OCI-LY7 (cell line): Measurements from ENCODE around the gene B3GALT6. TPM values are rescaled to one million over a fixed set of nuclear protein-coding genes. Genes with fewer than 3 reads are reported as not detected.

ENCODE experiments used
- BruUV-seq: library from RNA; stranded (reverse); fragments of 400-500 nt; replicated peaks from 2 replicates; lab custom pipeline; 2021; lab: Mats Ljungman, UMichigan
- CTCF ChIA-PET: fragments of 300-600 bp; sonication (Branson Sonifier 250); formaldehyde crosslinking; loops from one replicate; lab custom pipeline; 2022; ENCODE audit warnings: antibody characterized with exemption; ENCODE audit not compliant: unreplicated experiment; lab: Charles Lee
- POLR2A ChIA-PET: fragments of 300-600 bp; sonication (Branson Sonifier 250); formaldehyde crosslinking; loops from one replicate; lab custom pipeline; 2022; ENCODE audit warnings: antibody characterized with exemption; lab: Charles Lee
- DNase-seq: peaks from one replicate; pipeline ENCODE4 v3.0.0-alpha.2; 2015; ENCODE audit warnings: low spot score
- H2AFZ ChIP-seq: fragments of 200-600 bp; sonication (generic), shearing (Covaris generic); 2 replicates; pipeline ENCODE4 v1.6.1; 2014; ENCODE audit warnings: mild to moderate bottlenecking, antibody characterized with exemption, low read length, moderate library complexity
- H3K27ac ChIP-seq: fragments of 200-600 bp; sonication (generic); 2 replicates; pipeline ENCODE4 v1.5.1; 2014; ENCODE audit warnings: mixed run types, low read depth, mild to moderate bottlenecking, moderate library complexity, low read length, inconsistent platforms; ENCODE audit not compliant: poor library complexity, severe bottlenecking
- H3K36me3 ChIP-seq: fragments of 200-600 bp; sonication (generic); 2 replicates; pipeline ENCODE4 v1.6.1; 2014; ENCODE audit warnings: mild to moderate bottlenecking, antibody characterized with exemption, low read length, moderate library complexity, mixed read lengths; ENCODE audit not compliant: insufficient read depth
- H3K4me1 ChIP-seq: fragments of 200-600 bp; sonication (generic); 2 replicates; pipeline ENCODE4 v1.5.1; 2014; ENCODE audit warnings: mild to moderate bottlenecking, low read length; ENCODE audit not compliant: insufficient read depth, poor library complexity, severe bottlenecking
- H3K4me2 ChIP-seq: fragments of 200-600 bp; sonication (generic); 2 replicates; pipeline ENCODE4 v1.6.1; 2014; ENCODE audit warnings: mild to moderate bottlenecking, low read length
- H3K4me3 ChIP-seq: fragments of 200-600 bp; sonication (generic); 2 replicates; pipeline ENCODE4 v1.5.1; 2014; ENCODE audit warnings: mild to moderate bottlenecking, low read depth, low read length; ENCODE audit not compliant: poor library complexity, severe bottlenecking
- H3K79me2 ChIP-seq: fragments of 200-600 bp; sonication (generic); 2 replicates; pipeline ENCODE4 v1.6.1; 2016; ENCODE audit warnings: low read depth, mild to moderate bottlenecking, low read length, moderate library complexity, mixed read lengths; ENCODE audit not compliant: insufficient read depth
- H3K9me2 ChIP-seq: fragments of 200-600 bp; sonication (generic); 2 replicates; pipeline ENCODE4 v1.6.1; 2016; ENCODE audit warnings: mild to moderate bottlenecking, low read length, mixed read lengths; ENCODE audit not compliant: insufficient read depth
- H3K9me3 ChIP-seq: fragments of 200-600 bp; sonication (generic); 2 replicates; pipeline ENCODE4 v1.6.1; 2014; ENCODE audit warnings: mild to moderate bottlenecking, mixed run types, low read length, mixed read lengths
- H4K20me1 ChIP-seq: fragments of 200-600 bp; sonication (generic); 2 replicates; pipeline ENCODE4 v1.6.1; 2014; ENCODE audit warnings: mild to moderate bottlenecking, antibody characterized with exemption, low read length, moderate library complexity, mixed read lengths; ENCODE audit not compliant: insufficient read depth
- CTCF ChIP-seq: fragments of 200-600 bp; sonication (generic); conservative IDR thresholded peaks from 2 replicates; pipeline ENCODE4 v1.5.1; 2014; ENCODE audit warnings: mild to moderate bottlenecking, antibody characterized with exemption, low read length, moderate library complexity, mixed read lengths
- EZH2phosphoT487 ChIP-seq: fragments of 200-600 bp; sonication (generic); IDR thresholded peaks from 2 replicates; pipeline ENCODE4 v1.6.1; 2018; ENCODE audit warnings: low read depth, borderline replicate concordance, mild to moderate bottlenecking, mixed run types, antibody characterized with exemption, low read length, moderate library complexity, mixed read lengths
- intact Hi-C: fragments of 100-400 bp; cut with micrococcal nuclease; formaldehyde crosslinking; loops from one replicate; pipeline ENCODE4 v1.10.0; 2022; ENCODE audit not compliant: unreplicated experiment
- total RNA-seq, 2 experiments: library from RNA; depleted of rRNA in 1 of 2; stranded (reverse); fragments of >200 nt in 1 of 2; shearing (Covaris generic) in 1 of 2; gene quantifications; 2 replicates each; pipeline ENCODE4 v1.2.3, GENCODE V29; 2014 to 2022

B3GALT6 gene
- total RNA-seq, 2 experiments from 2014 or later = 27.1 to 36.2 TPM

GRCh38 chr1:1229770-1230169, 2.3 kb upstream of the B3GALT6 start:
- ChIA-PET CTCF (no interaction called here), POLR2A (no interaction called here)
- H3K4me2 ChIP-seq = peak overlapping the region; percentile 99
- H3K9me2 ChIP-seq = no peaks in the 10 kb centered on the region
- H4K20me1 ChIP-seq = no peaks in the 10 kb centered on the region
- no peak overlapping the region for H3K27ac ChIP-seq
- H2AFZ ChIP-seq = no peak overlapping the region
- H3K9me3 ChIP-seq = no peaks in the 10 kb centered on the region
- TF ChIP-seq CTCF (no peak), EZH2phosphoT487 (no peak)
- H3K79me2 ChIP-seq = peaks cover 53% of the 10 kb centered on the region
- DNase-seq = no peak
- intact Hi-C loops = loop anchor here (1.0 to 10.0 kb wide), 3 partner anchors 78 to 195 kb away; partner anchors contain the start of genes ACAP3 and PUSL1
- no peak overlapping the region for H3K4me3 ChIP-seq
- peaks cover 52% of the 10 kb centered on the region for H3K36me3 ChIP-seq
- peaks cover 28% of the 10 kb centered on the region for H3K4me1 ChIP-seq
- BruUV-seq = no TSS peak

- TF ChIP-seq EZH2phosphoT487 (no peak), CTCF (peak; percentile 31)
- Histone ChIP-seq H3K27ac (peak overlapping the region; percentile 43), H3K4me3 (peak overlapping the region; percentile 78), H4K20me1 (no peaks in the 10 kb centered on the region), H3K79me2 (peaks cover 54% of the 10 kb centered on the region), H3K9me2 (no peaks in the 10 kb centered on the region), H3K9me3 (no peaks in the 10 kb centered on the region), H3K4me2 (peak overlapping the region; percentile 99), H3K4me1 (peaks cover 28% of the 10 kb centered on the region), H3K36me3 (peaks cover 42% of the 10 kb centered on the region), H2AFZ (peak overlapping the region; percentile 69; the same call in 1 of the 2 replicates)
- TSS peak; percentile 94 for BruUV-seq
- no peak for DNase-seq
- intact Hi-C loops = loop anchor here (1.0 to 10.0 kb wide), 3 partner anchors 76 to 196 kb away; partner anchors contain the start of genes ACAP3 and PUSL1
- CTCF ChIA-PET = no interaction called here
- POLR2A ChIA-PET = interaction anchor here (0.6 to 1.0 kb wide), 2 partner anchors 94 to 246 kb away, joined by 4 to 8 read pairs; no protein-coding TSS in a partner anchor
These were observed 1.2 kb upstream of the B3GALT6 start for GRCh38 chr1:1230656-1231399.
